C4-2B (cell line): ENCODE measurements around the gene PRKCI.
"Not testable (repeated sequence)": the region's sequence is repeated elsewhere in the genome, so short reads cannot be mapped to it uniquely, and the experiment has no call there.

Experiments
- CTCF ChIP-seq: fragments of 450-650 bp; conservative IDR thresholded peaks from 2 replicates; pipeline ENCODE4 v1.5.1; 2017; ENCODE audit warnings: mild to moderate bottlenecking
- ZFX ChIP-seq: fragments of 450-650 bp; IDR thresholded peaks from 2 replicates; pipeline ENCODE4 v1.6.1; 2017

DNA sequence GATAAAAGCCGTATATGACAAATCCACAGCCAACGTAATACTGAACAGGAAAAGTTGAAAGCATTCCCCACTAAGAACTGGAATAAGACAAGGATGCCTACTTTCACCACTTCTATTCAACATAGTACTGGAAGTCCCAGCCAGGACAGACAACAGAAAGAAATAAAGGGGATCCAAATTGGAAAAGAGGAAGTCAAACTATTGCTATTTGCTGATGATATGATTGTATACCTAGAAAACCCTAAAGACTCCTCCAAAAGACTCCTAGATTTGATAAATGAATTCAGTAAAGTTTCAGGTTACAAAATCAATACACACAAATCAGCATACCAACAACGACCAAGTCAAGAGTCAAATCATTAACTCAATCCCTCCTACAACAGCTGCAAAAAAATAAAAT, 26.5 kb upstream of the PRKCI start:
- not testable (repeated sequence) for TF ChIP-seq CTCF, ZFX
